Measurements from ENCODE around the gene C19orf44. TPM values are rescaled to one million over a fixed set of nuclear protein-coding genes. Genes with fewer than 3 reads are reported as not detected.
"Not testable (repeated sequence)": the region's sequence is repeated elsewhere in the genome, so short reads cannot be mapped to it uniquely, and the experiment has no call there.

C19orf44 gene
- 3.4 and 3.6 TPM in 2 replicates for total RNA-seq

DNA sequence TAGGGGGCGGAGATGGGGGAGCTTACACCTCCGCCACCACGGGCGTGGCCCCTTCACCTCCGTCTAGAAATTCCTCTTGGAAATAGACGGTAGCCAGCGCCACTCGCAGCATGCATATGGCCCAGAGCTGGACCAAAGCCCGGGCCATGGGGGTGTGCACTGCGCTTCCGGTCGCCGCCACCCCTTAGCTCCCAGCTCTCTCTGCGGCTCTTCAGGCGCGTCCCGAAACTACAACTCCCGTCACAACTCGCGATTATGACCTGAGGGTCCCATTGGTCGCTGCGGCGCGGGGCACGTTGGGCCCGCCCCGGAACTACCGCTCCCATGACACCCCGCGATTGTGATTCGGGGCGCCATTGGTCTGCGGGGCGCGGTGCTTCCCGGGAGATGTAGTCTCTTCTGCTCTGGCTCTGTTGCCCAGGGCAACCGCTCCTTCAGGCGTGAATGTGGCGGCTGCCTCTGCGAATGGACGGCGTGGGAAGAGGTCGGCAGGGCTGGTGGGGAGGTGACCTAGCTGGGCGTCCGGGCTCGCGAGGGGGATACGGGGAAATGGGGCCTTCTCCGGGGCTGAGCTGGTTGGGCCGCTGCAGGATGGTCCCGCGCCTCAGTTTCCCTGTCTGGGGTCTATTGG is at the start of gene C19orf44, which contains the start of gene CALR3:
C19orf44 (plus strand) TSS at position 413 of the 631 bp plus-strand sequence. CDS start 4,399 bp downstream, outside the sequence.
CALR3 (minus strand) TSS at position 186 of the 631 bp plus-strand sequence; CDS start at position 148, 38 bp downstream.
- intact Hi-C loops (cut with micrococcal nuclease): loop anchor here (1.0 to 10.0 kb wide), 12 partner anchors 24 to 909 kb away; partner anchors contain the start of genes AP1M1, BST2, CHERP and MED26

DNA sequence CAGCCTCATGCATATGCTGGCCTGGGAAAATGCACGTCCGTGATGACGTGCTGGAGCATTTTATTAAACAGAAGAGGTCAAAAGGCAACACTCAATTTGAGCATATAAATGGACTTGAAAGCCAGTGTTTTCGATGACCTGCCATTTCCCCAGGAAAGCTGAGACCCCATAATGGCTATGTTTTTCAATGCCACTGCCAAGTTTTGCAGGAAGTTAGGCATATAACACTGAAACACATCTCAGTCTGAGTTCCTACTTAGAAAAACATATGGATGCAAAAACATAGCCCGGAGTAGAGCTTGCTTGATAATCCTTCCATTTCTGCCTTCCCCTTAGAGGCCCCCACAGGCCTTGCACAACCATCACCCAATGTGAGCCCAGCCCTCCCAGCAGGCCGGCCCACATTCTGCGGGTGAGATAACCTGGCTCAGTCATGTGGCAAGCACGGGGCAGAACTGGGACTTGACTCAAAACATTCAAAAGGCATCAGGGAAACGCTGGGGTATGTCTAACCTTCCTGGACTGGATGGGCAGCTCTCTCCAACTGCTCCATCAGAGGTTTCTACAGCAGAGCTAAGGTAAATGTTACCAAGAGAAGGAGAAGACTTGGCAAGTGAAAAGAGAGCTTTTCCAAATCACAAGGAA is 49.3 kb upstream of the C19orf44 start:
- intact Hi-C loops (cut with micrococcal nuclease): no loop called here

DNA sequence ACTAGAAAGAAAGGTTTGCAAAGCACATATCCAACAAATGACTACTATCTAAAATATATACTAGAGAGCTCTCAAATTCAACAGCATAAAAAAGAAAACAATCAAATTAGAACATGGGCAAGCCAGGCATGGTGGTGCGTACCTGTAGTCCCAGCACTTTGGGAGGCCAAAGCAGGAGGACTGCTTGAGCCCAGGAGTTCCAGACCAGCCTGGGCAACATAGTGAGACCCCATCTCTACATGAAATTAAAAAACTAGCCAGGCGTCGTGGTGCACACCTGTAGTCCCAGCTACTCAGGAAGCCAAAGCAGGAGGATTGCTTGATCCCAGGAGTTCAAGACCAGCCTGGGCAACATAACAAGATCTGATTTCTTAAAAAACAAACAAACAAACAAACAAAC is 47.3 kb upstream of the C19orf44 start:
- intact Hi-C loops (cut with micrococcal nuclease): not testable (repeated sequence)

DNA sequence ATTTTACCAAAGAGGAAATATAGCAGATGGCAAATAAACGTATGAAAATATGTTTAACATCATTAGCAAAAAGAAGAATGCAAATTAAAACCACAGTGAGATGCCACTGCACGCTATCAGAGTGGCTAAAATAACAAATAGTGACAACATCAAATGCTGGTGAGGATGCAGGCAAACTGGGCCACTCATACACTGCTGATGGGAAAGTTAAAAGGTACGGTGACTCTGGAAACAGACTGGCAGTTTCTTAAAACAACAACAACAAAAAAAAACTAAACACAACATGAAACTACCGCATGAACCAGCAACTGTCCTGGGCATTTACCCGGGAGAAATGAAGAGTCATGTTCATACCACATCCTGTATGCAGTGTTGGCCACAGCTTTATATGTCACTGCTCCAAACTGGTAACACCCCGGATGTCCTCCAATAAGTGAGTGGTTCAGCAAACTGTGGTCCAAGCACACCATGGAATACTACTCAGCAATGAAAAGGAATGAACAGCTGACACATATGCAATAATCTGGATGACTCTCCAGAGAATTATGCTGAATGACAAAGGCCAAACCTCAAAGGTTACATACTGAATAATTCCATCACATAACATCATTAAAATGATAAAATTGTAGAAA is 46.7 kb upstream of the C19orf44 start:
- intact Hi-C loops (cut with micrococcal nuclease): no loop called here

DNA sequence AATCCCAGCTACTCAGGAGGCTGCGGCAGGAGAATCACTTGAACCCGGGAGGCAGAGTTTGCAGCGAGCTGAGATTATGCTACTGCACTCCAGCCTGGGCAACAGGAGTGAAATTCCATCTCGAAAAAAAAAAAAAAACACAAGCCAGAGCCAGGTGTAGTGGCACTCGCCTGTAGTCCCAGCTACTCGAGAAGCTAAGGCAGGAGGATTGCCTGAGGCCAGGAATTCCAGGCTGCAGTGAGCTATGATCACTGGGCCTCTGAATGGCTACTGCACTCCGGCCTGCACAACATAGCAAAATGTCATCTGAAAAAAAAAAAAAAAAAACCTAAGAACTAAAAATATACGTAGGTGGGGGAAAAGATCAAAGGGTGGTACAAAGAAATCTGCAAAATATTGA is 43.9 kb upstream of the C19orf44 start:
- intact Hi-C loops (cut with micrococcal nuclease): no loop called here

DNA sequence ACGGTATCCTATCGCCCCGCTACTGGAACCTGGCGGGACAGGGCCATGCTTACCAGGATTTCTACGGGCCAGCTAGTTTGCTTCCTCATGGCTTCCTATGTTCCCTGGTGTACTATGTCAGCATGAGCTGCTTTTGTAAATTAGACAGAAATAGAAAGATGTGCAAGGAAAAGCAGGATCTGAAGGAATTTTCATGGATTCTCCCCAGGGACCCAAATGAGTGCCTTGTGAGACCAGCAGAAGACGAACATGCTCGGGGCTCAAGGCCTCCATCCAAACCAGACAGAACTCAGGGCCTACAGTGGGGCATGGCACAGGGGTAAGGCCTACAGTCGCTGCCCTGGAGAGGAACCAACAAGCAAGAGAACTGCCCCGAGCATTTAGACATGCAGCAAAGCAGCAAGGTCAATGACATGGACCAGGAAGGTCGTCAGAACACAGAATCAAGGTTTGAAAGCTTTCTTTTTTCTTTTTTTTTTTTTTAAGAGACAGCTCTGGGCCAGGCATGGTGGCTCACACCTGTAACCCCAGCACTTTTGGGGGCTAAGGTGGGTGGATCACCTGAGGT is 41.8 kb upstream of the C19orf44 start:
- intact Hi-C loops (cut with micrococcal nuclease): no loop called here

DNA sequence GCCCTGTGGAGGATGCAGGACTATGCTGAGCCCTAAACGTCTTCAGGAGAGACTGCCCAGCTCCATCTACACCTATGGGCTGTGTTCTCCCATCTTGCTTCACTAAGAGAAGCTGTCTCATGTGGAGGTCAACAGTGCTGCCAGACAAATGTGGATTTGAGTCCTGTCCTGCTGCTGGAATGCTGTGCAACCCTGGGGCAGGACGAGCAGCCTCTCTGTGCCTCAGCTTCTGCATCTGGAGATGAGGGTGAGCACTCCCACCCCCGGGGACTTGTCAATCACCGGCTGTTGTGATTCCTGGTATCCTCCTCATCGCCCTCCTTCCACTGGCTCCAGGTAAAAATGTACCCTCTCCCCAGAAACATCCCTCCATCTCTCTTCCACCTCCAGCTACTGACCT is 40.7 kb upstream of the C19orf44 start:
- intact Hi-C loops (cut with micrococcal nuclease): no loop called here

DNA sequence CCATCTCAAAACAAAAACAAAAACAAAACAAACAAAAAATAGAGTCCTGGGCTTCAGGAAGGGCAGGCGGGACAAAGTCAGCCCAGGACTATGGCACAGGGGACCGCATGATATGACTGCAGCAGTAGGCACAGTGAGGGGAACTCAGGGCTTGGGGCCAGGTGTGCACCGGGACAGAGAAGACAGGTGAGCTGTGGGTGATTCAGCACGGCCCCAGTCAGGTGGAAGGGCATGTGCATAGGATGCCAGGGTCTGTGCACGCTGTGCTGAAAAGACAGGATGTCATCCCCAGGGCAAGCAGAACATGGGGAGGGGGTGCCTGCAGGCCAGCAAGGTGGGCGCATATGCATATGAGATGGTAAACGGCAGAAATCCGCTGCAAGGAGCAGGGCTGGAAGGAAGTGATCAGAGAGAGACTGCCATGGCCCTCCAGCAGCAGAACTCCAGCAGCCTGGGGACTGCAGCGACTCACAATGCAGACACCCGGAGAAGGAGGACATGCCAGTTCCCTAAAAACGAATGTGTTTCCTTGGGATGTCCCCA is 39.5 kb upstream of the C19orf44 start:
- intact Hi-C loops (cut with micrococcal nuclease): no loop called here

DNA sequence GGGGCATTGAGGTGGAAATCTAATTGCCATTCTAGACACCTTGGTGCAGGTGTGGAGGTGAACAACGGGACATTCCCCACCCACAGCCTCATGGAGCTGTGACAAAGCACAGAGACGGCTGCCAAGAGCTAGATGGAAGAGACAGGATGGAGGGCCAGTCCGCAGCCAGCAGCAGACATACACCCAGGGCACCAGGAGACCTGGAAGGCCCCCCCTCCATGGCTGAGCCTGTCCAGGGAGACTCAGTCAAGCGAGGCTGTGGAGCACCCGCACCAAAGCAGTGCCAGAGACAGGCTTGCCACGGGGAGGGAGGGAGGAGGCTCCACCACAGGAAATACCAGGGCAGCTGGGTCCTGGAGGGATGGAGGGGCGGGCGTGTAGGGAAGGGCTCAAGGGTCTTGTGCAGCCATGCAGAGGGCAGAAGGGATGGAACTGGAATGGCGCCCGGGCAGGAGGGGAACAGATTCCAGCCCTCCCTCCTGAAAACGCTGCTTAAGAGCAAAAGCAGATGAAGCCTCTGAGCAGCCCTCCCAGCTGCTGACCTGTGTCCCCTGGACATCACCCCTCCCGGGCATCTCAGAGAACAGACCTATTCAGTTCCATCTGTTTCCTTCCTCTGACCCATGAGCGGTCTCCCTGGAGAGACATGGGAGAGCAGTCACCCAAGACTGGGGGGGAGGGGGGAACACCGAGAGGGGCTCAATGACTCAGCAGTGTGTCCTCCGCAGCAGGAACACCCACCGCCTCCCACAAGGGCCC is 38.8 kb upstream of the C19orf44 start:
- intact Hi-C loops (cut with micrococcal nuclease): no loop called here

DNA sequence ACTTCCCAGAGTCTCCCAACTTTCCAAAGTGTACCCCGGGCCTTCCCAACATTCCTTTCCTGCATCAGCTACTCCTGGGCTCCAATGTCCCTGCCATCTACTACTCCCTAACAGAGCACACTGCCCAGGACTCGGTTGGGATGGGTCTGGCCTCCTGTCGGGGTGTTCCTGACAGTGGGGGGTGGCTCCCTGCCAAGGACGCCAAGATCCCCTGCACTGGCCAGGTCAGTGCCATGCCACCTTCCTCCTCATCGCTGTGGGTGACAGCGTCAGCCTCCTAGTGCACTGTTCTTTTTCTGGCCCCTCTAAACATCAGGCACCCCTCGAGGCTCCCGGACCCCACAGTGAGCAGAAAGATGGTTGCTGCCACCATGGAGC is 38.3 kb upstream of the C19orf44 start:
- intact Hi-C loops (cut with micrococcal nuclease): no loop called here

DNA sequence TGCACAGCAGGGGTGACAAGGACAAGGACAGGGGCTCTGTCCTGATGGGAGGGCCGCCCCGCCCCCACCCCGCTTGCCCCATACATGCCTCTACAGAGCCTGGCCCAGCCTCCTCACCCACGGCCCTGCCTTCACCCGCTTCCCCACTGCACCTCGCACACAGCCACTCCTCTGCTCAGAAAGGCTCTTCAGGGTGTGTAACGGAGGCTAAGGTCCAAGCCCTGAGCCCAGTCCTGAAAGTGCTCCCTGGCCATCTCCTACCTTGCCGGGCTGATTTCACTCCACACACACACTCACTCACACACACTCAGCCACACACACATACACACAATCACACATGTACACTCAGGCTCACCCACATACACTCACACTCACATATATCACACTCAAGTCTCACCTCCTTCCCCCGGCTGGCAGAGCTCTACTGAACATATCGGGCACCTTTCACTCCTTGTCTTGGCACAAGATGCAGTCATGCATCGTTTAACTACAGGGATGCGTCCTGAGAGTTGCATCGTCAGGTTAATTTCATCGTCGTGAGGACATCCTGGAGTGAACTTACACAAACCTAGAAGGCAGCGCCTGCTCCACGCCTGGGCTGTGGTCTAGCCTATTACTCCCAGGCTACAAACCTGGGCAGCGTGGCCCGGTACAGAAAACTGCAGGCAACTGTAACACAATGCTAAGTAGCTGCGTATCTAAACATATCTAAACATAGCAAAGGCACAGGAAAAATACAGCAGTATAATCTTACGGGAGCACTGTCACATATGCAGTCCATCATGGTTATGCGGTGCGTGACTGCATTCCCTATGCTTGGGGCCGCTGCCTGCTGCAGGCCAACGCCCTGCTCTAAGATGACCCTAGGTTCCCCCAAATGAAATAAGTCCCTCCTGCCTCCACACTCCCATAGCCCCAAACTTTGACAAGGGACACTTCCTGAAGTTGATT is 37.5 kb upstream of the C19orf44 start:
- intact Hi-C loops (cut with micrococcal nuclease): no loop called here

DNA sequence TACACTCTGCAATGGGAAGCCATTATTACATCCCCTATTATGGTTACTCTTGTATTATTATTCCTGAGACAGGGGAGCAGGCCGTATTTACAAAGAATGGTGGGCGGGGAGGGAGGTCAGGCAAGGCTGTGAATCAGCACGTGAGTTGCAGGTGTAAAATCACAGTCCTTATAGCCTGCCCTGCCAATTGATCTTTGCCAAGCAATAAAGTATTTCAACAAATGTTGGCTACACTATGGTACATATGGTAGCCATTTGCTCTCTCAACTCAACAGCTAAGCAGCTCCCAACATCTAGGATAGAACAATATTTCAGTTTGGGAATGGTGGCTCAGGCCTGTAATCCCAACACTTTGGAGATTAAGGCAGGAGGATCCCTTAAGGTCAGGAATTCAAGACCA is 36.5 kb upstream of the C19orf44 start:
- intact Hi-C loops (cut with micrococcal nuclease): no loop called here

DNA sequence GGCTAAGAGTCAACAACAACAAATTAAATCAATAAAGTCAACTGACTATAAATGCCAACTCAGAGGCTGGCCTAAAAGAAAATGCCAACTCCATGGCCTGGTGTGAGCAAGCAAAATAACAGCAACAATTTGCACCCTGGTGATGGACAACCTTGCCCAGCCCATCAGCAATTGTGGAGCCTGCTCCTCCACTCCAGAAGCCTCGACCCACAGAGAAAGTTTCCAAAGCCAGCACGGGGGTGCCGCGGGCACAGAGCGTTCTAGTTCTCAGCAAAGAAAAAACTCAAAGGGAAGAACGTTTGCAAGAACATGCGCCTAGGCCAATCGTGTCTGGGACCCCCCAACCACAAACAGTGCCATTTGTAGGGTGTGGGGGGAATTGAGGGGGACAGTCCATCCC is 35.7 kb upstream of the C19orf44 start:
- intact Hi-C loops (cut with micrococcal nuclease): no loop called here

DNA sequence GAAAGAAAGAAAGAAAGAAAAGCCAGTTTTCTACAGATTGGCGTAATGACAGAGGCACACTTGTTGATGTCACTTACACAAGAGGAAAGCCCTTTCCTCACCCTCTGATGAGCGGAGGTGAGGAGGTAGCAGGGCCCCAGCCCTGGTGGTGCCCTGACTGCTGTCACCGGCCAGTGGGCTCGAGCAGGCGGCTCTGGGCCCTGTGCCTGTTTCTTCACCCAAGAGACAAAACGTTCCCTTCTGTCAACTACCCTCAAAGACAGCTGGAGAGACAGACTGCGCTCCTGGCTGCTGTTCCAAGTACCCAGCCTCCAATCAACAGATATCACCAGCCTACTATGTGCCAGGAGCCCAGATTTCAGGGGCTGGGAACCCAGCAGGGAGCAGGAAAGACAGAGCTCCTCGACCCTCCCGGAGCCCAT is 34.6 kb upstream of the C19orf44 start:
- intact Hi-C loops (cut with micrococcal nuclease): no loop called here

DNA sequence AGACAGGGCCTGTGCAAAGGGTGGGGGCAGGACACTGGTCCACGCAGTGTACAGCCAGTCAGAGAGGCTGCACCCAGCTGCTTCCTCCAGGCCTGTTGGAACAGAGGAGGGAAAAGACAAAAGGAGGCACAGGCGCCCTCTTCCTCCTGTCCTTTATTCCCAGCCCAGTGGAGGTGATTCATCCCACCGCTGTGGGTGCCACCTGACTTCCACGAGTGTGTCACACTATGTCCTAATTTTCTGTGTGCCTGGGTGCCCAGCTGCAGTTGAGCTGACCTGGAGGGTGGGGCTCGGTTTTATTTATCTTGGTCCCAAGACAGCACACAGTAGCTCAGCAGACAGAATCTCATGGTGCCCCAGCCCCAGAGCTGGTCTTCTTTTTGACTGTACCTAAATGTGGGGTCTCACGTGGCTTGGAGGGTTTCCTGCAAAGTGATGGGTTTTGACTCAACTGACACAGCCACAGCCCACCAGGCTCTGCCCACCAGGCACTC is 33.4 kb upstream of the C19orf44 start:
- intact Hi-C loops (cut with micrococcal nuclease): no loop called here

DNA sequence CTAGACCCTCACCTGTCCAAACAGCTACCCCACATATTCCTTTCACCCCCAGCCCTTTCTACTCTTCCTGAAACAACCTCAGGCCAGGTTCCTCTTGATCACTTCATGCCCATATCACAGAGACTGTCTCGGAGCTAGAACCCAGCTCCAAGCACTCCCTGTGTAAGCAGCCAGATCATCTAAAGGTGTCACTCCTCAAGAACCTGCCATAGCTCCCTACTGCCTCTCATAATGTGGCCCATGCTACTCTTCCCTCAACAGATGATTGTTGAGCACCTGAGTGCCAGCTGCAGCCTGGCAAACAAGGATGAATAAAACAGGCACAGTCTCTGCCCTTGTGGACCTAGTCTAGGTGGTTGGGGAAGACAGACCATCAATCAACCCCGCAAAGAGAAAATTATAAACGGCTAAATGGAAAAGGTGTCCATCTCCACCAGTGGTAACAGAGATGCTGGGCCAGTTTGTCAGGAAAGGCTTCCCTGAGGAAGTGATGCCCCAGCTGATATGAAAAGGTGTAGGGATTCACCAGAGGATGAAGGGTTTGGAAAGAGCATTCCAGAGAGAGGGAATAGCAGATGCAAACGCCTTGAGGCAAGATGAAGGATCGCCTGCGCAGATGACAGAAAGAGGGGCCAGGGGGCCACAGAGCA is 32.7 kb upstream of the C19orf44 start:
- intact Hi-C loops (cut with micrococcal nuclease): no loop called here

DNA sequence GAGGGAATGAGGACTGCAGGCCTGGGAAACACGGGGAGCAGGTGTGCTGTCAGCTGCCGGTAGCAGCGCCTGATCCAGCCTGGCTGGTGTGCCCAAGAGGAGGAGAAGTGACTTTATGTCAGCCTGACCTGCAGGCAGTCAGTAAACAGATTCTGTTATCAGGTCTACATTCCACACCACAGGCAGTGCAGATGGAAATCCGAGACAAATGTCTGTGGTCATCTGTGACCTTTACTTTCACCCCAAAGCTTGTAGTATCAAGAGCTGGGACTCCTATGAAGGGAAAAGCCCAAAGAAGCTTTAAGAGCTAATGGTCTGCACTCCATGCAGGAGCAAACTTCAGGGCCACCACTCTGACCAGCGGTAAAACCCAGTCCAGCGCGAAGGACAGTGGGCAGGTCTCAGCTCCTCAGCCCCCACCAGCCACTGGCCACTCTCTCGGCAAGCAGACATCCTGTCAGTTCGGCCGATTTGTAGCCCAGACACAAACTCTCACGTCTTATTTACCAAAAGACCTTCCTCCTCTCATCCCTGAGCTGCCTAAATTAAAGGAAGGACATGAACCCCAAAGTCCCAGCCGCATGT is 32.1 kb upstream of the C19orf44 start:
- intact Hi-C loops (cut with micrococcal nuclease): no loop called here

DNA sequence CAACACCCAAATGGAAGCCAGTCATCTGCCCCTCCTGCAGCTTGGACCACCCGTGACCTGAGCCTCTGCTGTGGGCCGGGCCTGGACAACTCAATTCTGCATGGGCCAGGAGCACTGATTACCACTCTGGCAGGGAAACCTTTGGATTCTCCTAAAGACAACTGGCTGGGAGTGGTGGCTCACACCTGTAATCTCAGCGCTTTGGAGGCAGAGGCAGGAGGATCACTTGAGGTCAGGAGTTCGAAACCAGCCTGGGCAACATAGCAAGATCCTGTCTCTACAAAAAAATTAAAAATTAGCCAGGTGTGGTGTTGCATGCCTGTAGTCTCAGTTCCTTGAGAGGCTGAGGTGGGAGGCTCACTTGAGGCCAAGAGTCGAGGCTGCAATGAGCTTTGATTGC is 31.0 kb upstream of the C19orf44 start:
- intact Hi-C loops (cut with micrococcal nuclease): no loop called here

Measured in T-helper 1 cell treated with Interleukin-12 subunit alpha and Interleukin-12 subunit beta and Interleukin-4 antibody, amounts not matched to agents 30 ng/mL and 1 ng/mL, for 36 hours (primary cell).